Uterus (tissue), 2 donors: ENCODE measurements around the gene WDR86.

ENCODE experiments used
- POLR2A ChIP-seq, 2 donors: fragments of 450-650 bp; IDR thresholded peaks; one replicate each; pipeline ENCODE4 v1.6.1; 2016; ENCODE audit warnings: antibody characterized with exemption in 2 of 2, mild to moderate bottlenecking in 1 of 2, moderate library complexity in 1 of 2
- TF ChIP-seq, protein P1 (sequence below), 4 experiments: fragments of 200-600 bp in 2 of 4; fragments of 450-650 bp in 2 of 4; sonication (generic) in 2 of 4; IDR thresholded peaks; one replicate each; pipeline ENCODE4 v1.5.1; 2016 to 2019; ENCODE audit warnings: antibody characterized with exemption in 4 of 4, mild to moderate bottlenecking in 2 of 4, moderate library complexity in 1 of 4

DNA sequence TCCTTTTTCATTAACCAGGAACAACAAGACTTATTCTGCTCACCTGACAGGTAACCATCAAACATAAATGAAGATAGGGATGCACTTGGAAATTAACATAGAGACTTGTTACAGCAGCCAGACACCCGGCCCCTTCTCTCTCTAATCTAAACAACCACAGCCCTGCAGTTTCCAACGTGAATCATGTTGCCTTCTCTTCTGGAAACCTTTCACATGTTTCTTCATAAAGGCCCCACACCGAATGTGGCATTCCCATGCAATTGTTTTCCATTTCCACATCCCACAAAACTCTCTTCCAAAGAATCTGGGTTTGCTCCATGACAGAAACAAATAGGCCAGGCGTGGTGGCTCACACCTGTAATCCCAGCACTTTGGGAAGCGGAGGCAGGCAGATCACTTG lies 15.0 kb upstream of the WDR86 start:
- TF ChIP-seq, protein P1, sequence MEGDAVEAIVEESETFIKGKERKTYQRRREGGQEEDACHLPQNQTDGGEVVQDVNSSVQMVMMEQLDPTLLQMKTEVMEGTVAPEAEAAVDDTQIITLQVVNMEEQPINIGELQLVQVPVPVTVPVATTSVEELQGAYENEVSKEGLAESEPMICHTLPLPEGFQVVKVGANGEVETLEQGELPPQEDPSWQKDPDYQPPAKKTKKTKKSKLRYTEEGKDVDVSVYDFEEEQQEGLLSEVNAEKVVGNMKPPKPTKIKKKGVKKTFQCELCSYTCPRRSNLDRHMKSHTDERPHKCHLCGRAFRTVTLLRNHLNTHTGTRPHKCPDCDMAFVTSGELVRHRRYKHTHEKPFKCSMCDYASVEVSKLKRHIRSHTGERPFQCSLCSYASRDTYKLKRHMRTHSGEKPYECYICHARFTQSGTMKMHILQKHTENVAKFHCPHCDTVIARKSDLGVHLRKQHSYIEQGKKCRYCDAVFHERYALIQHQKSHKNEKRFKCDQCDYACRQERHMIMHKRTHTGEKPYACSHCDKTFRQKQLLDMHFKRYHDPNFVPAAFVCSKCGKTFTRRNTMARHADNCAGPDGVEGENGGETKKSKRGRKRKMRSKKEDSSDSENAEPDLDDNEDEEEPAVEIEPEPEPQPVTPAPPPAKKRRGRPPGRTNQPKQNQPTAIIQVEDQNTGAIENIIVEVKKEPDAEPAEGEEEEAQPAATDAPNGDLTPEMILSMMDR (IDR thresholded peaks at IDR 0.05): no peak
- no peak for TF ChIP-seq POLR2A (IDR thresholded peaks at IDR 0.05)
